K562 (cell line): Measurements from ENCODE around the gene PNPLA2.

ENCODE experiments used
- HBP1 ChIP-seq: fragments of 450-650 bp; formaldehyde crosslinking; IDR thresholded peaks from 2 replicates; pipeline ENCODE4 v1.4.0; 2022; ENCODE audit warnings: missing genetic modification characterization
- MAFK ChIP-seq: IDR thresholded peaks from 2 replicates; pipeline ENCODE4 v1.6.1; 2011; ENCODE audit warnings: low read length, improper control_type of control experiment
- UBTF ChIP-seq, 2 experiments: IDR thresholded peaks; 2 replicates each; pipeline ENCODE4 v1.6.1; 2012; ENCODE audit warnings: improper control_type of control experiment in 2 of 2, low read depth in 2 of 2, low read length in 2 of 2, borderline replicate concordance in 1 of 2

GRCh38 chr11:794013-794765 is 24.5 kb upstream of the PNPLA2 start:
- no peak for TF ChIP-seq HBP1 (CRISPR knock-in tag)
- no peak for TF ChIP-seq MAFK
- TF ChIP-seq UBTF (IDR thresholded peaks at IDR 0.05; ENCODE audit: borderline replicate concordance in 1 of 2, low read depth in 2 of 2, low read length in 2 of 2): no peak
